ENCODE data around the gene DGKD.

- TF ChIP-seq TAF7 (tag; IDR thresholded peaks at IDR 0.05) (no peak), KLF13 (tag; IDR thresholded peaks at IDR 0.05; ENCODE audit: borderline replicate concordance, low read depth) (no peak), MAX (CRISPR knock-in tag; IDR thresholded peaks at IDR 0.05) (no peak), CREB1 (IDR thresholded peaks at IDR 0.05) (no peak), CREB1 (CRISPR knock-in tag; IDR thresholded peaks at IDR 0.05) (no peak), HNRNPUL1 (IDR thresholded peaks at IDR 0.05; ENCODE audit: low read length) (no peak), GTF2B (IDR thresholded peaks at IDR 0.05; ENCODE audit: extremely low read depth, insufficient read length) (no peak), CBFB (CRISPR knock-in tag; IDR thresholded peaks at IDR 0.05) (no peak), CTCF (IDR thresholded peaks at IDR 0.05 in 2 of 3, conservative IDR thresholded peaks at IDR 0.05 in 1 of 3; ENCODE audit: insufficient read depth in 2 of 3, low read depth in 1 of 3, low read length in 3 of 3) (no peak), ZNF274 (IDR thresholded peaks at IDR 0.05; ENCODE audit: borderline replicate concordance, low read depth, low read length) (no peak), ZBTB17 (CRISPR knock-in tag; IDR thresholded peaks at IDR 0.05) (no peak), TEAD4 (IDR thresholded peaks at IDR 0.05; ENCODE audit: low read length) (no peak), TEAD4 (CRISPR knock-in tag; IDR thresholded peaks at IDR 0.05; ENCODE audit: borderline replicate concordance) (no peak)
Observed at GRCh38 chr2:233458031-233458610, 103.8 kb downstream of the DGKD start.
